IMR-90 (cell line): ENCODE results near the gene OR52I2. TPM values are rescaled to one million over a fixed set of nuclear protein-coding genes. Genes with fewer than 3 reads are reported as not detected.

Experiments
- ATAC-seq: fragments of 200-7000 bp; cut with Tn5 transposase; 2 replicates; pipeline ENCODE4 v1.9.1; 2020; ENCODE audit warnings: low read depth, mild to moderate bottlenecking, moderate library complexity
- BruUV-seq: library from RNA; stranded (reverse); fragments of 400-500 nt; replicated peaks from 2 replicates; lab custom pipeline; 2021; lab: Mats Ljungman, UMichigan
- CTCF ChIA-PET: fragments of 300-600 bp; formaldehyde crosslinking; extraction: SDS; loops from one replicate; lab custom pipeline; 2021; ENCODE audit warnings: antibody characterized with exemption; lab: Yijun Ruan, JAX
- POLR2A ChIA-PET: fragments of 300-600 bp; sonication (Branson Sonifier 250); formaldehyde crosslinking; loops from one replicate; lab custom pipeline; 2022; ENCODE audit warnings: antibody characterized with exemption; ENCODE audit not compliant: unreplicated experiment; lab: Charles Lee
- DNase-seq: peaks from one replicate; pipeline ENCODE4 v3.0.0; 2013
- H2AFZ ChIP-seq: replicated peaks from 2 replicates; pipeline ENCODE3; 2013; ENCODE audit warnings: low read length, mild to moderate bottlenecking; ENCODE audit not compliant: poor library complexity
- H2AK5ac ChIP-seq: 2 replicates; pipeline ENCODE4 v1.6.1; 2013; ENCODE audit warnings: low read depth, low read length, inconsistent platforms
- H2AK9ac ChIP-seq: replicated peaks from 2 replicates; pipeline ENCODE3; 2013; ENCODE audit warnings: mild to moderate bottlenecking, low read depth, low read length, moderate library complexity; ENCODE audit not compliant: poor library complexity
- H2BK120ac ChIP-seq: 2 replicates; pipeline ENCODE4 v1.6.1; 2013; ENCODE audit warnings: low read depth, low read length, inconsistent platforms
- H2BK15ac ChIP-seq: 3 replicates; pipeline ENCODE4 v1.6.1; 2013; ENCODE audit warnings: low read depth, low read length, inconsistent platforms
- H2BK20ac ChIP-seq: 2 replicates; pipeline ENCODE4 v1.6.1; 2013; ENCODE audit warnings: low read depth, mild to moderate bottlenecking, inconsistent platforms, low read length, moderate library complexity
- H2BK5ac ChIP-seq: 2 replicates; pipeline ENCODE4 v1.6.1; 2013; ENCODE audit warnings: mild to moderate bottlenecking, low read depth, low read length, inconsistent platforms; ENCODE audit not compliant: poor library complexity, severe bottlenecking
- H3K14ac ChIP-seq: replicated peaks from 2 replicates; pipeline ENCODE4 v1.6.1; 2013; ENCODE audit warnings: low read depth, low read length, inconsistent platforms
- H3K18ac ChIP-seq: 2 replicates; pipeline ENCODE4 v1.6.1; 2013; ENCODE audit warnings: low read depth, low read length, control low read depth
- H3K23ac ChIP-seq: 2 replicates; pipeline ENCODE4 v1.6.1; 2013; ENCODE audit warnings: low read depth, low read length, inconsistent platforms
- H3K27ac ChIP-seq: 2 replicates; pipeline ENCODE4 v1.5.1; 2013; ENCODE audit warnings: mild to moderate bottlenecking, control low read depth, low read length; ENCODE audit not compliant: insufficient read depth
- H3K27me3 ChIP-seq: 2 replicates; pipeline ENCODE4 v1.6.1; 2013; ENCODE audit warnings: low read length; ENCODE audit not compliant: control insufficient read depth, insufficient read depth
- H3K36me3 ChIP-seq: 2 replicates; pipeline ENCODE4 v1.6.1; 2013; ENCODE audit warnings: low read length, mixed read lengths; ENCODE audit not compliant: control insufficient read depth, insufficient read depth
- H3K4ac ChIP-seq: 2 replicates; pipeline ENCODE4 v1.6.1; 2013; ENCODE audit warnings: low read depth, low read length, inconsistent platforms
- H3K4me1 ChIP-seq: 2 replicates; pipeline ENCODE4 v1.6.1; 2013; ENCODE audit warnings: low read length, mixed read lengths; ENCODE audit not compliant: control insufficient read depth, insufficient read depth
- H3K4me2 ChIP-seq: 2 replicates; pipeline ENCODE4 v1.6.1; 2013; ENCODE audit warnings: low read depth, mild to moderate bottlenecking, control low read depth, low read length, moderate library complexity
- H3K4me3 ChIP-seq: 2 replicates; pipeline ENCODE4 v1.5.1; 2013; ENCODE audit warnings: low read depth, mild to moderate bottlenecking, control low read depth, low read length, moderate library complexity; ENCODE audit not compliant: insufficient read depth
- H3K56ac ChIP-seq: 2 replicates; pipeline ENCODE4 v1.6.1; 2013; ENCODE audit warnings: low read length, inconsistent platforms; ENCODE audit not compliant: insufficient read depth; ENCODE audit errors: extremely low read depth
- H3K79me1 ChIP-seq, 2 experiments: 2 replicates each; pipeline ENCODE4 v1.6.1; 2013; ENCODE audit warnings: low read length in 2 of 2, inconsistent platforms in 1 of 2, low read depth in 1 of 2
- H3K9ac ChIP-seq: 2 replicates; pipeline ENCODE4 v1.6.1; 2013; ENCODE audit warnings: low read depth, low read length, control low read depth
- H3K9me1 ChIP-seq: 2 replicates; pipeline ENCODE4 v1.6.1; 2013; ENCODE audit warnings: low read length, inconsistent platforms; ENCODE audit not compliant: insufficient read depth
- H3K9me3 ChIP-seq: 2 replicates; pipeline ENCODE4 v1.6.1; 2013; ENCODE audit warnings: low read length; ENCODE audit not compliant: control insufficient read depth, insufficient read depth
- H4K20me1 ChIP-seq: 2 replicates; pipeline ENCODE4 v1.6.1; 2013; ENCODE audit warnings: low read length, inconsistent platforms; ENCODE audit not compliant: insufficient read depth
- H4K5ac ChIP-seq: 2 replicates; pipeline ENCODE4 v1.6.1; 2013; ENCODE audit warnings: mild to moderate bottlenecking, low read depth, low read length, control low read depth
- H4K8ac ChIP-seq, 2 experiments: 2 replicates each; pipeline ENCODE4 v1.6.1; 2013; ENCODE audit warnings: low read depth in 2 of 2, low read length in 2 of 2, control low read depth in 1 of 2, inconsistent platforms in 1 of 2
- H4K91ac ChIP-seq: 2 replicates; pipeline ENCODE4 v1.6.1; 2013; ENCODE audit warnings: low read depth, low read length, inconsistent platforms; ENCODE audit not compliant: insufficient read depth
- BHLHE40 ChIP-seq: fragments of 150-350 bp; IDR thresholded peaks from 2 replicates; pipeline ENCODE4 v1.6.1; 2016; ENCODE audit warnings: mild to moderate bottlenecking, low read depth, low read length
- CEBPB ChIP-seq: IDR thresholded peaks from 2 replicates; pipeline ENCODE4 v1.6.1; 2012; ENCODE audit warnings: low read depth, low read length, improper control_type of control experiment
- CHD1 ChIP-seq: IDR thresholded peaks from 2 replicates; pipeline ENCODE4 v1.6.1; 2012; ENCODE audit warnings: low read depth, low read length, improper control_type of control experiment
- ELK1 ChIP-seq: fragments of 150-350 bp; IDR thresholded peaks from 2 replicates; pipeline ENCODE4 v1.6.1; 2016; ENCODE audit warnings: low read depth, mild to moderate bottlenecking, low read length, moderate library complexity, borderline replicate concordance
- FOS ChIP-seq: fragments of 150-350 bp; IDR thresholded peaks from 2 replicates; pipeline ENCODE4 v1.6.1; 2016; ENCODE audit warnings: low read depth, low read length
- MAFK ChIP-seq: IDR thresholded peaks from 2 replicates; pipeline ENCODE4 v1.6.1; 2012; ENCODE audit warnings: low read depth, low read length, improper control_type of control experiment
- MAZ ChIP-seq: IDR thresholded peaks from 2 replicates; pipeline ENCODE4 v1.6.1; 2012; ENCODE audit warnings: low read depth, mild to moderate bottlenecking, low read length, improper control_type of control experiment, moderate library complexity, borderline replicate concordance
- MXI1 ChIP-seq: IDR thresholded peaks from 2 replicates; pipeline ENCODE4 v1.6.1; 2012; ENCODE audit warnings: low read depth, mild to moderate bottlenecking, low read length, moderate library complexity, borderline replicate concordance
- NFE2L2 ChIP-seq: fragments of 150-350 bp; IDR thresholded peaks from 2 replicates; pipeline ENCODE4 v1.6.1; 2016; ENCODE audit warnings: low read depth, mild to moderate bottlenecking, low read length
- POLR2A ChIP-seq: IDR thresholded peaks from 2 replicates; pipeline ENCODE4 v1.6.1; 2012; ENCODE audit warnings: mild to moderate bottlenecking, low read depth, low read length
- RAD21 ChIP-seq: IDR thresholded peaks from 2 replicates; pipeline ENCODE4 v1.6.1; 2012; ENCODE audit warnings: low read length, improper control_type of control experiment
- RCOR1 ChIP-seq: IDR thresholded peaks from 2 replicates; pipeline ENCODE4 v1.6.1; 2012; ENCODE audit warnings: mild to moderate bottlenecking, low read length, improper control_type of control experiment; ENCODE audit not compliant: insufficient replicate concordance
- RFX5 ChIP-seq: IDR thresholded peaks from 2 replicates; pipeline ENCODE4 v1.8.0; 2012; ENCODE audit warnings: low read depth, mild to moderate bottlenecking, low read length, moderate library complexity
- WGBS, 2 experiments: methylation state at CpG; one replicate each; pipeline versions ENCODE4 v1.1.5 to v1.1.7; 2013; ENCODE audit warnings: missing lambda C conversion rate in 2 of 2; ENCODE audit not compliant: insufficient read length in 1 of 2; ENCODE audit errors: extremely low coverage in 2 of 2; 5-methylcytosine and 5-hydroxymethylcytosine counted together
- dilution Hi-C: fragments of 300-500 bp; cut with HindIII; formaldehyde crosslinking; loops from one replicate; pipeline ENCODE4 v1.14.3; 2018; ENCODE audit warnings: low sequenced_read_pairs; ENCODE audit not compliant: unreplicated experiment
- in situ Hi-C: fragments of 300-500 bp; cut with MboI; formaldehyde crosslinking; loops from 3 replicates; pipeline ENCODE4 v1.14.3; 2019; ENCODE audit warnings: low sequenced_read_pairs, inconsistent platforms, mixed read lengths
- intact Hi-C: fragments of 100-400 bp; cut with micrococcal nuclease; formaldehyde crosslinking; loops from 2 replicates; pipeline ENCODE4 v1.10.0; 2022
- polyA plus RNA-seq, 3 experiments: library from polyadenylated mRNA; depleted of rRNA; stranded (reverse); fragments of >200 nt; gene quantifications; 2 replicates each; pipeline ENCODE4 v1.2.3, GENCODE V29; 2012; ENCODE audit warnings: low replicate concordance in 1 of 3
- total RNA-seq: library from RNA; depleted of rRNA; stranded (reverse); fragments of >200 nt; gene quantifications from 2 replicates; pipeline ENCODE4 v1.2.3, GENCODE V29; 2012
- TF ChIP-seq, protein P1 (sequence below): fragments of 150-350 bp; IDR thresholded peaks from 2 replicates; pipeline ENCODE4 v1.6.1; 2017; ENCODE audit warnings: mild to moderate bottlenecking, antibody characterized with exemption, low read length, low read depth
- TF ChIP-seq, protein P2 (sequence below): conservative IDR thresholded peaks from 2 replicates; pipeline ENCODE4 v1.5.1; 2012; ENCODE audit warnings: mild to moderate bottlenecking, low read depth, low read length, improper control_type of control experiment

The OR52I2 gene
- total and polyA plus RNA-seq, 2 of the 4 experiments (the other 2 are of a cell fraction) = not detected

DNA sequence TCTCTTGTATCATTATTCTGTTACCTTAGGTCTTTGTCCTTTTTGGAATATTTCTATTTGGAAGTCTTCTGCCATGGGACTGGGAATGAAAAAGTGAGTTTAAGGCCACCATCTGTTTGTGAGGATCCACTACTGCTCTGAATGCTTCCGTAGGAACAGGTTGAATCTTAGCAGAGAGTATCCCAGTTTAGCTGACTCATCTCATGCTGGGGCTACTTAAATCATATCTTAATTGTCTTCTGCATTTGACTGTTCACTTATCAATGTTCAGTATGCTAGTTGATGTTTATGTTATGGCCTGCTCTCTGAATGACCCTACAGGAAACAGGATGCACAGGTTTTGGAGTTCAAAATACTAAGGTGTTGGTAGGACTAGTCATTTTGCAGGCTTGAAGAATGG lies 1.4 kb upstream of the OR52I2 start:
- H2BK120ac ChIP-seq = no peak overlapping the region
- no peak overlapping the region for H3K23ac ChIP-seq
- ATAC-seq (no peak), DNase-seq (no peak)
- no peak overlapping the region for H3K56ac ChIP-seq
- no peaks in the 10 kb centered on the region for H4K20me1 ChIP-seq
- H2BK5ac ChIP-seq = no peak overlapping the region
- ChIA-PET CTCF (no interaction called here), POLR2A (no interaction called here)
- TF ChIP-seq NFE2L2 = no peak
- no peak for TF ChIP-seq CHD1
- no peak for TF ChIP-seq BHLHE40
- no peak for TF ChIP-seq ELK1
- TF ChIP-seq CEBPB = no peak
- no peak for TF ChIP-seq MAZ
- no peak for TF ChIP-seq RAD21
- no peak for TF ChIP-seq RCOR1
- TF ChIP-seq, protein P1, sequence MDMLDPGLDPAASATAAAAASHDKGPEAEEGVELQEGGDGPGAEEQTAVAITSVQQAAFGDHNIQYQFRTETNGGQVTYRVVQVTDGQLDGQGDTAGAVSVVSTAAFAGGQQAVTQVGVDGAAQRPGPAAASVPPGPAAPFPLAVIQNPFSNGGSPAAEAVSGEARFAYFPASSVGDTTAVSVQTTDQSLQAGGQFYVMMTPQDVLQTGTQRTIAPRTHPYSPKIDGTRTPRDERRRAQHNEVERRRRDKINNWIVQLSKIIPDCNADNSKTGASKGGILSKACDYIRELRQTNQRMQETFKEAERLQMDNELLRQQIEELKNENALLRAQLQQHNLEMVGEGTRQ = no peak
- TF ChIP-seq RFX5 = no peak
- no peak for TF ChIP-seq MAFK
- TF ChIP-seq MXI1 = no peak
- no peak for TF ChIP-seq POLR2A
- no peak for TF ChIP-seq FOS
- TF ChIP-seq, protein P2, sequence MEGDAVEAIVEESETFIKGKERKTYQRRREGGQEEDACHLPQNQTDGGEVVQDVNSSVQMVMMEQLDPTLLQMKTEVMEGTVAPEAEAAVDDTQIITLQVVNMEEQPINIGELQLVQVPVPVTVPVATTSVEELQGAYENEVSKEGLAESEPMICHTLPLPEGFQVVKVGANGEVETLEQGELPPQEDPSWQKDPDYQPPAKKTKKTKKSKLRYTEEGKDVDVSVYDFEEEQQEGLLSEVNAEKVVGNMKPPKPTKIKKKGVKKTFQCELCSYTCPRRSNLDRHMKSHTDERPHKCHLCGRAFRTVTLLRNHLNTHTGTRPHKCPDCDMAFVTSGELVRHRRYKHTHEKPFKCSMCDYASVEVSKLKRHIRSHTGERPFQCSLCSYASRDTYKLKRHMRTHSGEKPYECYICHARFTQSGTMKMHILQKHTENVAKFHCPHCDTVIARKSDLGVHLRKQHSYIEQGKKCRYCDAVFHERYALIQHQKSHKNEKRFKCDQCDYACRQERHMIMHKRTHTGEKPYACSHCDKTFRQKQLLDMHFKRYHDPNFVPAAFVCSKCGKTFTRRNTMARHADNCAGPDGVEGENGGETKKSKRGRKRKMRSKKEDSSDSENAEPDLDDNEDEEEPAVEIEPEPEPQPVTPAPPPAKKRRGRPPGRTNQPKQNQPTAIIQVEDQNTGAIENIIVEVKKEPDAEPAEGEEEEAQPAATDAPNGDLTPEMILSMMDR = no peak
- H3K9me1 ChIP-seq = no peaks in the 10 kb centered on the region
- H3K4me1 ChIP-seq = no peaks in the 10 kb centered on the region
- H3K79me1 ChIP-seq = no peaks in the 10 kb centered on the region
- no peak overlapping the region for H3K4me2 ChIP-seq
- H3K4ac ChIP-seq = no peak overlapping the region
- no peak overlapping the region for H4K5ac ChIP-seq
- no peak overlapping the region for H2BK20ac ChIP-seq
- no peak overlapping the region for H4K8ac ChIP-seq
- H4K91ac ChIP-seq = no peak overlapping the region
- no peaks in the 10 kb centered on the region for H3K36me3 ChIP-seq
- no peak overlapping the region for H2BK15ac ChIP-seq
- WGBS, 2 experiments = 71% methylated on average over 1 of the region's 1 CpG; no CpG with 5 or more reads in 1 of the 2 experiments
- H3K4me3 ChIP-seq = no peak overlapping the region
- intact Hi-C loops = no loop called here
- no peak overlapping the region for H2AFZ ChIP-seq
- no peak overlapping the region for H3K18ac ChIP-seq
- H3K9ac ChIP-seq = no peak overlapping the region
- H3K27me3 ChIP-seq = no peaks in the 10 kb centered on the region; the same call in 1 of the 2 replicates
- no TSS peak for BruUV-seq
- dilution Hi-C loops = no loop called here
- no peak overlapping the region for H3K14ac ChIP-seq
- no peak overlapping the region for H2AK5ac ChIP-seq
- no peak overlapping the region for H2AK9ac ChIP-seq
- no peak overlapping the region for H3K27ac ChIP-seq
- in situ Hi-C loops = no loop called here
- no peaks in the 10 kb centered on the region for H3K9me3 ChIP-seq
